Measurements from ENCODE around the gene CSRP2.

GRCh38 chr12:76813972-76814371 lies 64.8 kb downstream of the CSRP2 start:
- TF ChIP-seq CTCF (conservative IDR thresholded peaks at IDR 0.05; ENCODE audit: low read depth, low read length) (no peak), EZH2 (IDR thresholded peaks at IDR 0.05; ENCODE audit: borderline replicate concordance, low read depth, low read length, poor library complexity, severe bottlenecking) (no peak)

Data from A673 (cell line).